ENCODE results near the gene GNA12. TPM values are rescaled to one million over a fixed set of nuclear protein-coding genes. Genes with fewer than 3 reads are reported as not detected.

The GNA12 gene
- total RNA-seq, 1 donor from 2014 or later, result 12.1 TPM

GRCh38 chr7:2806571-2806970 lies 37.5 kb downstream of the GNA12 start:
- TF ChIP-seq, protein P1, sequence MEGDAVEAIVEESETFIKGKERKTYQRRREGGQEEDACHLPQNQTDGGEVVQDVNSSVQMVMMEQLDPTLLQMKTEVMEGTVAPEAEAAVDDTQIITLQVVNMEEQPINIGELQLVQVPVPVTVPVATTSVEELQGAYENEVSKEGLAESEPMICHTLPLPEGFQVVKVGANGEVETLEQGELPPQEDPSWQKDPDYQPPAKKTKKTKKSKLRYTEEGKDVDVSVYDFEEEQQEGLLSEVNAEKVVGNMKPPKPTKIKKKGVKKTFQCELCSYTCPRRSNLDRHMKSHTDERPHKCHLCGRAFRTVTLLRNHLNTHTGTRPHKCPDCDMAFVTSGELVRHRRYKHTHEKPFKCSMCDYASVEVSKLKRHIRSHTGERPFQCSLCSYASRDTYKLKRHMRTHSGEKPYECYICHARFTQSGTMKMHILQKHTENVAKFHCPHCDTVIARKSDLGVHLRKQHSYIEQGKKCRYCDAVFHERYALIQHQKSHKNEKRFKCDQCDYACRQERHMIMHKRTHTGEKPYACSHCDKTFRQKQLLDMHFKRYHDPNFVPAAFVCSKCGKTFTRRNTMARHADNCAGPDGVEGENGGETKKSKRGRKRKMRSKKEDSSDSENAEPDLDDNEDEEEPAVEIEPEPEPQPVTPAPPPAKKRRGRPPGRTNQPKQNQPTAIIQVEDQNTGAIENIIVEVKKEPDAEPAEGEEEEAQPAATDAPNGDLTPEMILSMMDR (IDR thresholded peaks at IDR 0.05; ENCODE audit: insufficient read depth, low read length, severe bottlenecking), result no peak
- no peaks in the 10 kb centered on the region for H3K27me3 ChIP-seq (ENCODE audit: control insufficient read depth, insufficient read depth, low read length)
- FAIRE-seq (no peak), DNase-seq (ENCODE audit: low read depth) (no peak)
- no peak overlapping the region for H3K4me3 ChIP-seq (ENCODE audit: low read depth, low read length)
- no peaks in the 10 kb centered on the region for H3K36me3 ChIP-seq (ENCODE audit: control insufficient read depth, insufficient read depth, low read length)

- no peak for FAIRE-seq
- no peak overlapping the region for H3K4me3 ChIP-seq (ENCODE audit: low read depth, low read length)
Observed at GRCh38 chr7:2805213-2805944, 38.7 kb downstream of the GNA12 start.

GRCh38 chr7:2804227-2804763 lies 39.8 kb downstream of the GNA12 start:
- Histone ChIP-seq H3K36me3 (ENCODE audit: control insufficient read depth, insufficient read depth, low read length) (no peaks in the 10 kb centered on the region), H3K27me3 (ENCODE audit: control insufficient read depth, insufficient read depth, low read length) (no peaks in the 10 kb centered on the region), H3K4me3 (ENCODE audit: low read depth, low read length) (no peak overlapping the region)
- DNase-seq (ENCODE audit: low read depth), result no peak
- no peak for FAIRE-seq
- TF ChIP-seq, protein P1 (IDR thresholded peaks at IDR 0.05; ENCODE audit: insufficient read depth, low read length, severe bottlenecking), result peak; percentile 13

More at GRCh38 chr7:2805213-2805944, 38.7 kb downstream of the GNA12 start:
- DNase-seq (ENCODE audit: low read depth), result no peak
- Histone ChIP-seq H3K36me3 (ENCODE audit: control insufficient read depth, insufficient read depth, low read length) (no peaks in the 10 kb centered on the region), H3K27me3 (ENCODE audit: control insufficient read depth, insufficient read depth, low read length) (no peaks in the 10 kb centered on the region)
- TF ChIP-seq, protein P1 (IDR thresholded peaks at IDR 0.05; ENCODE audit: insufficient read depth, low read length, severe bottlenecking), result no peak

GRCh38 chr7:2803755-2804154 lies 40.4 kb downstream of the GNA12 start:
- no peaks in the 10 kb centered on the region for H3K36me3 ChIP-seq (ENCODE audit: control insufficient read depth, insufficient read depth, low read length)
- DNase-seq (ENCODE audit: low read depth) (no peak), FAIRE-seq (no peak)
- H3K4me3 ChIP-seq (ENCODE audit: low read depth, low read length), result no peak overlapping the region
- TF ChIP-seq, protein P1 (IDR thresholded peaks at IDR 0.05; ENCODE audit: insufficient read depth, low read length, severe bottlenecking), result no peak
- H3K27me3 ChIP-seq (ENCODE audit: control insufficient read depth, insufficient read depth, low read length), result no peaks in the 10 kb centered on the region

GRCh38 chr7:2803342-2803692 lies 40.8 kb downstream of the GNA12 start:
- no peak for FAIRE-seq
- H3K36me3 ChIP-seq (ENCODE audit: control insufficient read depth, insufficient read depth, low read length), result no peaks in the 10 kb centered on the region
- DNase-seq (ENCODE audit: low read depth), result no peak
- no peaks in the 10 kb centered on the region for H3K27me3 ChIP-seq (ENCODE audit: control insufficient read depth, insufficient read depth, low read length)
- H3K4me3 ChIP-seq (ENCODE audit: low read depth, low read length), result no peak overlapping the region
- TF ChIP-seq, protein P1 (IDR thresholded peaks at IDR 0.05; ENCODE audit: insufficient read depth, low read length, severe bottlenecking), result no peak
